ENCODE data around the gene RAB11FIP2.

GRCh38 chr10:118033905-118034304 is 12.8 kb downstream of the RAB11FIP2 start:
- no peak; the same call in 1 of the 2 replicates for TF ChIP-seq PBX3 (IDR thresholded peaks at IDR 0.05)
- no peak for TF ChIP-seq CTCF (IDR thresholded peaks at IDR 0.05)
- TF ChIP-seq NRF1 (IDR thresholded peaks at IDR 0.05; ENCODE audit: low read depth, low read length) = no peak
- TF ChIP-seq CHD2 (IDR thresholded peaks at IDR 0.05; ENCODE audit: low read length, partially characterized antibody) = peak; percentile 34
- no peak for TF ChIP-seq REST (IDR thresholded peaks at IDR 0.05; ENCODE audit: low read depth, low read length)
- TF ChIP-seq EP300 (IDR thresholded peaks at IDR 0.05; ENCODE audit: borderline replicate concordance in 1 of 2, low read depth in 1 of 2, low read length in 1 of 2) = no peak
